A549 (cell line): ENCODE results near the gene COL26A1. TPM values are rescaled to one million over a fixed set of nuclear protein-coding genes. Genes with fewer than 3 reads are reported as not detected.

ENCODE experiments used
- ATAC-seq, 2 experiments: fragments of 200-7000 bp in 1 of 2; fragments of >200 bp in 1 of 2; cut with Nextera tagmentation in 1 of 2; cut with Tn5 transposase in 1 of 2; 3 replicates each; pipeline versions ENCODE4 v1.8.0 to v1.9.1; 2018 to 2020; ENCODE audit warnings: mild to moderate bottlenecking in 1 of 2, moderate library complexity in 1 of 2
- CTCF ChIA-PET: fragments of 300-600 bp; sonication (Branson Sonifier 250); formaldehyde crosslinking; extraction: SDS; loops from one replicate; lab custom pipeline; 2021; ENCODE audit warnings: antibody characterized with exemption, inconsistent platforms; lab: Yijun Ruan, JAX
- POLR2A ChIA-PET: fragments of 350-600 bp; formaldehyde crosslinking; extraction: SDS; loops from one replicate; lab custom pipeline; 2021; ENCODE audit warnings: antibody characterized with exemption, inconsistent platforms; lab: Yijun Ruan, JAX
- DNase-seq, 2 experiments: peaks; one replicate each; pipeline versions ENCODE4 v3.0.0 to v3.0.0-alpha.2; 2011 to 2016; ENCODE audit warnings: low read depth in 1 of 2, low spot score in 1 of 2
- FAIRE-seq: peaks from 2 replicates; lab custom pipeline; 2011; peaks lifted over from hg19 to GRCh38; lab: Jason Lieb, UNC
- H3K27ac ChIP-seq, 2 experiments: fragments of >200 bp; sonication (Bioruptor Twin); formaldehyde crosslinking; 3 replicates each; pipeline ENCODE4 v1.5.1; 2016 to 2017
- H3K4me1 ChIP-seq: fragments of >200 bp; sonication (Bioruptor Twin); formaldehyde crosslinking; 3 replicates; pipeline ENCODE4 v1.6.1; 2016
- H3K4me2 ChIP-seq: fragments of >200 bp; sonication (Bioruptor Twin); formaldehyde crosslinking; 3 replicates; pipeline ENCODE4 v1.6.1; 2016
- H3K4me3 ChIP-seq: fragments of >200 bp; sonication (Bioruptor Twin); formaldehyde crosslinking; 3 replicates; pipeline ENCODE4 v1.5.1; 2016
- H3K9me3 ChIP-seq: fragments of >200 bp; sonication (Bioruptor Twin); formaldehyde crosslinking; 3 replicates; pipeline ENCODE4 v1.6.1; 2016
- EHMT2 ChIP-seq: fragments of 200-600 bp; sonication (generic); IDR thresholded peaks from 2 replicates; pipeline ENCODE4 v1.6.1; 2016; ENCODE audit warnings: antibody characterized with exemption, low read depth, mild to moderate bottlenecking, moderate library complexity
- ESRRA ChIP-seq: fragments of 150-350 bp; IDR thresholded peaks from 2 replicates; pipeline ENCODE4 v1.6.1; 2014; ENCODE audit warnings: mild to moderate bottlenecking, low read length, borderline replicate concordance
- FOXS1 ChIP-seq: fragments of 250-450 bp; sonication (Bioruptor Pico); IDR thresholded peaks from 2 replicates; pipeline ENCODE4 v1.5.0; 2020; ENCODE audit warnings: mild to moderate bottlenecking, moderate library complexity
- GATA3 ChIP-seq: IDR thresholded peaks from 2 replicates; pipeline ENCODE4 v1.6.1; 2012; ENCODE audit warnings: borderline replicate concordance
- HEYL ChIP-seq: fragments of 250-450 bp; sonication (Bioruptor Pico); IDR thresholded peaks from 2 replicates; pipeline ENCODE4 v1.8.0; 2021; ENCODE audit warnings: mild to moderate bottlenecking, moderate library complexity
- HOXA7 ChIP-seq: fragments of 250-450 bp; sonication (Bioruptor Pico); IDR thresholded peaks from 2 replicates; pipeline ENCODE4 v1.5.0; 2020; ENCODE audit warnings: mild to moderate bottlenecking, moderate library complexity
- HOXB13 ChIP-seq: fragments of 250-450 bp; sonication (Bioruptor Pico); IDR thresholded peaks from 2 replicates; pipeline ENCODE4 v1.5.0; 2020; ENCODE audit warnings: low read depth, mild to moderate bottlenecking, moderate library complexity
- HOXB5 ChIP-seq: fragments of 250-450 bp; sonication (Bioruptor Pico); IDR thresholded peaks from 2 replicates; pipeline ENCODE4 v1.5.0; 2020; ENCODE audit warnings: mild to moderate bottlenecking, moderate library complexity
- JUN ChIP-seq, 2 experiments: fragments of >200 bp; sonication (Bioruptor Twin); formaldehyde crosslinking; IDR thresholded peaks; 2 replicates in 1 of 2; 3 replicates in 1 of 2; pipeline ENCODE4 v1.6.1; 2016 to 2017
- JUNB ChIP-seq: fragments of >200 bp; sonication (Bioruptor Twin); formaldehyde crosslinking; IDR thresholded peaks from 2 replicates; pipeline ENCODE4 v1.6.1; 2016
- MAFK ChIP-seq: fragments of 450-650 bp; IDR thresholded peaks from 2 replicates; pipeline ENCODE4 v1.6.1; 2014; ENCODE audit not compliant: partially characterized antibody
- MAX ChIP-seq: IDR thresholded peaks from 2 replicates; pipeline ENCODE4 v1.6.1; 2012
- MAZ ChIP-seq: fragments of 150-350 bp; IDR thresholded peaks from 2 replicates; pipeline ENCODE4 v1.6.1; 2014; ENCODE audit warnings: antibody characterized with exemption, low read depth, low read length, borderline replicate concordance
- NPAS2 ChIP-seq: fragments of 250-450 bp; sonication (Bioruptor Pico); IDR thresholded peaks from 2 replicates; pipeline ENCODE4 v1.8.0; 2022; ENCODE audit warnings: mild to moderate bottlenecking, moderate library complexity, borderline replicate concordance
- NR3C1 ChIP-seq: fragments of >200 bp; sonication (Bioruptor Twin); formaldehyde crosslinking; IDR thresholded peaks from 3 replicates; pipeline ENCODE4 v1.6.1; 2017
- POLR2A ChIP-seq: IDR thresholded peaks from 2 replicates; pipeline ENCODE4 v1.6.1; 2012; ENCODE audit warnings: mild to moderate bottlenecking, low read length
- RAD21 ChIP-seq, 2 experiments: fragments of >200 bp in 1 of 2; sonication (Bioruptor Twin) in 1 of 2; formaldehyde crosslinking in 1 of 2; IDR thresholded peaks in 1 of 2; conservative IDR thresholded peaks in 1 of 2; 2 replicates in 1 of 2; 3 replicates in 1 of 2; pipeline ENCODE4 v1.6.1; 2012 to 2018; ENCODE audit warnings: inconsistent platforms in 1 of 2
- RARB ChIP-seq: fragments of 250-450 bp; sonication (Bioruptor Pico); IDR thresholded peaks from 2 replicates; pipeline ENCODE4 v1.8.0; 2021; ENCODE audit warnings: mild to moderate bottlenecking, moderate library complexity
- RCOR1 ChIP-seq: fragments of 150-350 bp; IDR thresholded peaks from 2 replicates; pipeline ENCODE4 v1.6.1; 2014; ENCODE audit warnings: antibody characterized with exemption, low read length, low read depth
- REST ChIP-seq: fragments of 200-600 bp; sonication (generic); IDR thresholded peaks from 2 replicates; pipeline ENCODE4 v1.6.1; 2016; ENCODE audit warnings: antibody characterized with exemption, mild to moderate bottlenecking, moderate library complexity
- RNF2 ChIP-seq: fragments of 200-600 bp; sonication (generic); IDR thresholded peaks from 2 replicates; pipeline ENCODE4 v1.6.1; 2016; ENCODE audit warnings: low read depth, mild to moderate bottlenecking, antibody characterized with exemption, moderate library complexity, borderline replicate concordance
- SMC3 ChIP-seq: fragments of >200 bp; sonication (Bioruptor Twin); formaldehyde crosslinking; IDR thresholded peaks from 3 replicates; pipeline ENCODE4 v1.6.1; 2018; ENCODE audit warnings: inconsistent platforms
- TFCP2L1 ChIP-seq: fragments of 250-450 bp; sonication (Bioruptor Pico); IDR thresholded peaks from 2 replicates; pipeline ENCODE4 v1.5.0; 2021; ENCODE audit warnings: mild to moderate bottlenecking
- ZC3H11A ChIP-seq: fragments of 450-650 bp; IDR thresholded peaks from 2 replicates; pipeline ENCODE4 v1.6.1; 2014; ENCODE audit warnings: antibody characterized with exemption, mild to moderate bottlenecking
- ZFP36 ChIP-seq: fragments of 450-650 bp; IDR thresholded peaks from 2 replicates; pipeline ENCODE4 v1.6.1; 2014; ENCODE audit warnings: borderline replicate concordance; ENCODE audit not compliant: partially characterized antibody
- WGBS: methylation state at CpG from one replicate; pipeline ENCODE4 v1.1.6; 2017; ENCODE audit errors: missing lambda C conversion rate; 5-methylcytosine and 5-hydroxymethylcytosine counted together
- polyA plus RNA-seq, 4 experiments: library from polyadenylated mRNA; depleted of rRNA in 3 of 4; stranded (reverse); fragments of >200 nt; fragmentation: RNase III in 1 of 4; extraction: RNeasy Plus Mini Kit Qiagen cat#74134 plus additional on column Dnase treatment in 1 of 4; gene quantifications; 2 replicates in 3 of 4; 3 replicates in 1 of 4; pipeline ENCODE4 v1.2.3, GENCODE V29; 2011 to 2017
- TF ChIP-seq, protein P1 (sequence below): fragments of >200 bp; sonication (Bioruptor Twin); formaldehyde crosslinking; IDR thresholded peaks from 3 replicates; pipeline ENCODE4 v1.6.1; 2016
- TF ChIP-seq, protein P2 (sequence below): fragments of >200 bp; sonication (Bioruptor Twin); formaldehyde crosslinking; IDR thresholded peaks from 3 replicates; pipeline ENCODE4 v1.5.1; 2016

Gene COL26A1
- polyA plus RNA-seq, 2 of the 4 experiments (the other 2 are of a cell fraction), result 0.52 to 1.4 TPM

DNA sequence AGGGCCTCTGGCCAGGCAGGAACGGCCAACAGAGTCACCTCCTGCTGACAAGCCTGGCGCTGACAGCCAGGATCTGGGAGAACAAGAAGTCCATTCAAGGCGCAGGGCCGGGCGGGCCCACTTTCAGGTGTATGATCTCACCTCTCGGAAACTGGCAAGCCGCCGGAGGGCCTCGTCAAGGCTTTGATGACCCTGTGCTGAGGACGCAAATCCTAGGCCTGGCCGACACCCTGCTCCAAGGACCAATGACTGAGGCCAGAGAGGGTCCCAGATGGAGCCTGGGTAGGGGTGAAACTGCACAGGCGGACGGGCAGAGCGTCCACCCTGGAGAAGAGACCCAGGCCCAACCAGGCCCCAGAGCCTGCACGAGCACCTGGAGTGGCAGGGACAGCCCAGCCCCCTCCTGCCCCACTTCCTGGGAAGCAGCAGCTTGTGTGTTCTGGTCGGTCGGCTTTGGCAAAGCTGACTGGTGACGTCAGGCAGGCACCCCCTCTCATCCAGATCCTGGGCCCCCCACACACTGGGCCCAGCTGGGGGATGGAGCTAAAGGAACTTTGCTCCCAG is 235.8 kb downstream of the COL26A1 start:
- DNase-seq (no peak), FAIRE-seq (no peak), ATAC-seq (no peak)
- Histone ChIP-seq H3K9me3 (no peaks in the 10 kb centered on the region), H3K4me2 (no peak overlapping the region), H3K27ac (no peak overlapping the region), H3K4me1 (peaks cover 6% of the 10 kb centered on the region), H3K4me3 (no peak overlapping the region)
- POLR2A ChIA-PET, result no interaction called here
- 80% methylated on average over 10 of the region's 18 CpGs for WGBS
- CTCF ChIA-PET, result interaction anchor here (0.6 to 1.7 kb wide), 4 partner anchors 56 to 793 kb away, joined by 3 to 8 read pairs (median 4); no protein-coding TSS in a partner anchor
- TF ChIP-seq NR3C1, result no peak
- no peak for TF ChIP-seq NPAS2 (CRISPR knock-in tag)
- no peak for TF ChIP-seq REST
- TF ChIP-seq HEYL (CRISPR knock-in tag), result no peak
- TF ChIP-seq JUN (IDR thresholded peaks at IDR 0.05), result no peak
- no peak for TF ChIP-seq EHMT2
- TF ChIP-seq MAZ, result no peak
- no peak for TF ChIP-seq RARB
- TF ChIP-seq HOXA7 (CRISPR knock-in tag), result no peak
- no peak for TF ChIP-seq RAD21 (conservative IDR thresholded peaks at IDR 0.05 in 1 of 2, IDR thresholded peaks at IDR 0.05 in 1 of 2)
- TF ChIP-seq JUNB, result no peak

DNA sequence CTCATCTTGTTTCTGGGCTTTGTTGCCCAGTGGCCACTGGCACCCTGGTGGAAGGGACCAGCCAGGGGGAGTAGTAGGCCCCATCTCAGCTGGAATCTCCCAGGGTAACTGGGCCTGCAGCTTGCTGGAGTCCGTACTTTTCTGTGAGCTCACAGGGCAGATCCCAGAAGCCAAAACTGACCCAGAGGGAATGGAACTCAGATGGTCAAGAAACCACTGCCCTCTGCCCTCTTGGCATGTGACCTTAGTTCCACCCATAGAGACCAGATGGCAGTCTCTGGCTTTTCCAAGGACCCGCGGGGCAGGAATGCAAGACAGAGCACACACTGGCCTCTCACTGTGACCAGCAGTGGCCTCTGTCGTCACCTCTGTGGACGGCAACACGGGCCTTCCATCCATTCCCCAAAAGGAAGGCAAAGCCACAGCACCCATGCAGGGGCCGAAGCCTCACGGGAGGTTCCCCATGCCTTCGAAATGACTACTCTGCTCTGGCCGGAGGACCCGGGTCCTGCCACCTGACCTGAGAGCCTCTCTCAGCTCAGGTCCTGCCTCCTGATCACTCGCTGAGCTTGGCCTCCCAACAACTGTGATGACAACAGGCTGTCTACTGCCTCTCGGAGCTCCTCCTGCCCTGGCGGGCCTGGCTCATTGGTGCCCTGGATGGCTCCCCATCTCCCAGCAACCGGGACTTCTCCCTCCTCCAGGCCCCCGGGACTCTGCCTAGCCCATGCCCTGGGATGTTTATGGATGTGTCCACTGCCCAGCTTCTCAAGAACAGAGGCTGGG is 236.5 kb downstream of the COL26A1 start:
- no peak for FAIRE-seq
- Histone ChIP-seq H3K27ac (no peak overlapping the region), H3K9me3 (no peaks in the 10 kb centered on the region), H3K4me2 (no peak overlapping the region), H3K4me3 (no peak overlapping the region), H3K4me1 (peaks cover 6% of the 10 kb centered on the region)
- TF ChIP-seq ZFP36 (no peak), NPAS2 (CRISPR knock-in tag) (no peak), GATA3 (no peak), ZC3H11A (no peak), SMC3 (no peak), FOXS1 (CRISPR knock-in tag) (no peak), ESRRA (no peak), MAFK (no peak), RCOR1 (no peak)
- ChIA-PET POLR2A (no interaction called here), CTCF (interaction anchor here (0.6 to 2.2 kb wide), 7 partner anchors 15 to 792 kb away, joined by 3 to 8 read pairs (median 4); no protein-coding TSS in a partner anchor)
- no peak for ATAC-seq
- WGBS, result 81% methylated on average over 13 of the region's 16 CpGs
- no peak for DNase-seq

DNA sequence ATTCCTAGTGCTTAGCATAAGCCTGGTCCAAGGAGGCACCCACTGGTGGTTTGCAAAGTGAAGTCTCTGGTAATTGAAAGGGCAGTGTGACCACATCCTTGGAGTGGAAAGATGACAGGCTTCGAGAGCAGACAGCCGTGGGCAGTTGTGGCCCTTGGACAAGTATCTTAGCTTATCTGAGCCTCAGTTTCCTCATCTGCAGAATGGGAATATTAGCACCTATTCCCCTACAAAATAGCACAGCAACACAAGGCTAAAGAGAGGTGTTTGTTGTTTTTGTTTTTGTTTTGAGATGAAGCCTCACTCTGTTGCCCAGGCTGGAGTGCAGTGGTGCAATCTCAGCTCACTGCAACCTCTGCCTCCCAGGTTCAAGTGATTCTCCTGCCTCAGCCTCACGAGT is 237.1 kb downstream of the COL26A1 start:
- Histone ChIP-seq H3K4me1 (peaks cover 6% of the 10 kb centered on the region), H3K4me2 (no peak overlapping the region), H3K4me3 (no peak overlapping the region), H3K27ac (no peak overlapping the region), H3K9me3 (no peaks in the 10 kb centered on the region)
- FAIRE-seq, result no peak
- WGBS, result 60% methylated on average over 3 of the region's 3 CpGs
- no peak for DNase-seq
- no peak for ATAC-seq
- ChIA-PET POLR2A (no interaction called here), CTCF (interaction anchor here (0.6 to 5.2 kb wide), 9 partner anchors 9 to 672 kb away, joined by 3 to 33 read pairs (median 4); no protein-coding TSS in a partner anchor)
- TF ChIP-seq HOXB13 (no peak), MAZ (no peak), RARB (no peak), HEYL (CRISPR knock-in tag) (no peak), MAX (no peak), RNF2 (no peak), HOXB5 (CRISPR knock-in tag) (no peak), POLR2A (no peak), TFCP2L1 (no peak), HOXA7 (CRISPR knock-in tag) (no peak), JUNB (no peak)
- TF ChIP-seq, protein P1, sequence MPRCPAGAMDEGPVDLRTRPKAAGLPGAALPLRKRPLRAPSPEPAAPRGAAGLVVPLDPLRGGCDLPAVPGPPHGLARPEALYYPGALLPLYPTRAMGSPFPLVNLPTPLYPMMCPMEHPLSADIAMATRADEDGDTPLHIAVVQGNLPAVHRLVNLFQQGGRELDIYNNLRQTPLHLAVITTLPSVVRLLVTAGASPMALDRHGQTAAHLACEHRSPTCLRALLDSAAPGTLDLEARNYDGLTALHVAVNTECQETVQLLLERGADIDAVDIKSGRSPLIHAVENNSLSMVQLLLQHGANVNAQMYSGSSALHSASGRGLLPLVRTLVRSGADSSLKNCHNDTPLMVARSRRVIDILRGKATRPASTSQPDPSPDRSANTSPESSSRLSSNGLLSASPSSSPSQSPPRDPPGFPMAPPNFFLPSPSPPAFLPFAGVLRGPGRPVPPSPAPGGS, result no peak
- TF ChIP-seq, protein P2, sequence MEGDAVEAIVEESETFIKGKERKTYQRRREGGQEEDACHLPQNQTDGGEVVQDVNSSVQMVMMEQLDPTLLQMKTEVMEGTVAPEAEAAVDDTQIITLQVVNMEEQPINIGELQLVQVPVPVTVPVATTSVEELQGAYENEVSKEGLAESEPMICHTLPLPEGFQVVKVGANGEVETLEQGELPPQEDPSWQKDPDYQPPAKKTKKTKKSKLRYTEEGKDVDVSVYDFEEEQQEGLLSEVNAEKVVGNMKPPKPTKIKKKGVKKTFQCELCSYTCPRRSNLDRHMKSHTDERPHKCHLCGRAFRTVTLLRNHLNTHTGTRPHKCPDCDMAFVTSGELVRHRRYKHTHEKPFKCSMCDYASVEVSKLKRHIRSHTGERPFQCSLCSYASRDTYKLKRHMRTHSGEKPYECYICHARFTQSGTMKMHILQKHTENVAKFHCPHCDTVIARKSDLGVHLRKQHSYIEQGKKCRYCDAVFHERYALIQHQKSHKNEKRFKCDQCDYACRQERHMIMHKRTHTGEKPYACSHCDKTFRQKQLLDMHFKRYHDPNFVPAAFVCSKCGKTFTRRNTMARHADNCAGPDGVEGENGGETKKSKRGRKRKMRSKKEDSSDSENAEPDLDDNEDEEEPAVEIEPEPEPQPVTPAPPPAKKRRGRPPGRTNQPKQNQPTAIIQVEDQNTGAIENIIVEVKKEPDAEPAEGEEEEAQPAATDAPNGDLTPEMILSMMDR, result no peak
